Endothelial cell of umbilical vein (primary cell): Measurements from ENCODE around the gene KAT2A. TPM values are rescaled to one million over a fixed set of nuclear protein-coding genes. Genes with fewer than 3 reads are reported as not detected.

Source experiments
- BruUV-seq: library from RNA; stranded (reverse); fragments of 400-500 nt; replicated peaks from 2 replicates; lab custom pipeline; 2021; lab: Mats Ljungman, UMichigan
- CTCF ChIA-PET: fragments of 300-600, 350-600 bp; sonication (Branson Sonifier 250); formaldehyde crosslinking; loops from one replicate; lab custom pipeline; 2021; ENCODE audit warnings: antibody characterized with exemption, inconsistent platforms; lab: Charles Lee
- POLR2A ChIA-PET: fragments of 300-600, 350-600 bp; sonication (Branson Sonifier 250); formaldehyde crosslinking; loops from one replicate; lab custom pipeline; 2021; ENCODE audit warnings: antibody characterized with exemption, inconsistent platforms; lab: Charles Lee
- DNase-seq: peaks from one replicate; pipeline ENCODE4 v3.0.0-alpha.2; 2011; ENCODE audit warnings: low read depth, low spot score
- FAIRE-seq: peaks from 2 replicates; lab custom pipeline; 2011; peaks lifted over from hg19 to GRCh38; lab: Jason Lieb, UNC
- H2AFZ ChIP-seq: 2 replicates; pipeline ENCODE4 v1.6.0; 2012; ENCODE audit warnings: low read depth, low read length, control low read depth, inconsistent platforms
- H3K27ac ChIP-seq: 2 replicates; pipeline ENCODE4 v1.5.1; 2011; ENCODE audit warnings: low read depth, mild to moderate bottlenecking, control low read depth, low read length, moderate library complexity; ENCODE audit not compliant: insufficient read depth
- H3K27me3 ChIP-seq, 2 experiments: 2 replicates each; pipeline versions ENCODE4 v1.6.0 to v1.6.1; 2011; ENCODE audit warnings: low read length in 2 of 2, mixed read lengths in 1 of 2; ENCODE audit not compliant: control insufficient read depth in 2 of 2, insufficient read depth in 2 of 2
- H3K36me3 ChIP-seq, 2 experiments: 2 replicates in 1 of 2; 3 replicates in 1 of 2; pipeline ENCODE4 v1.5.1; 2011; ENCODE audit warnings: low read length in 2 of 2, mild to moderate bottlenecking in 1 of 2, moderate library complexity in 1 of 2; ENCODE audit not compliant: control insufficient read depth in 2 of 2, insufficient read depth in 2 of 2; ENCODE audit errors: extremely low read depth in 1 of 2
- H3K4me1 ChIP-seq: 3 replicates; pipeline ENCODE4 v1.5.1; 2011; ENCODE audit warnings: mild to moderate bottlenecking, low read length; ENCODE audit not compliant: control insufficient read depth, insufficient read depth; ENCODE audit errors: extremely low read depth
- H3K4me2 ChIP-seq: 2 replicates; pipeline ENCODE4 v1.6.1; 2011; ENCODE audit warnings: low read length, control low read depth, mixed read lengths; ENCODE audit not compliant: insufficient read depth
- H3K4me3 ChIP-seq, 3 experiments: fragments of 200-600 bp in 1 of 3; sonication (generic), shearing (Covaris generic) in 1 of 3; replicated peaks in 1 of 3; 2 replicates each; pipeline ENCODE4 v1.5.1; 2011 to 2016; ENCODE audit warnings: control low read depth in 3 of 3, low read length in 3 of 3, mild to moderate bottlenecking in 2 of 3, inconsistent platforms in 1 of 3, low read depth in 1 of 3, moderate library complexity in 1 of 3; ENCODE audit not compliant: insufficient read depth in 1 of 3
- H3K79me2 ChIP-seq: 2 replicates; pipeline ENCODE4 v1.6.0; 2012; ENCODE audit warnings: low read length, inconsistent platforms; ENCODE audit not compliant: control insufficient read depth, insufficient read depth
- H3K9ac ChIP-seq: replicated peaks from 2 replicates; pipeline ENCODE3; 2011; ENCODE audit warnings: low read length, control low read depth; ENCODE audit not compliant: insufficient read depth; ENCODE audit errors: extremely low read depth
- H3K9me1 ChIP-seq: replicated peaks from 3 replicates; pipeline ENCODE4 v1.6.0; 2011; ENCODE audit warnings: mild to moderate bottlenecking, low read length; ENCODE audit not compliant: control insufficient read depth, insufficient read depth; ENCODE audit errors: extremely low read depth
- H3K9me3 ChIP-seq: replicated peaks from 2 replicates; pipeline ENCODE4 v1.5.1; 2012; ENCODE audit warnings: low read length, inconsistent platforms; ENCODE audit not compliant: control insufficient read depth, insufficient read depth
- H4K20me1 ChIP-seq: replicated peaks from 2 replicates; pipeline ENCODE3; 2011; ENCODE audit warnings: mild to moderate bottlenecking, low read length; ENCODE audit not compliant: control insufficient read depth, insufficient read depth; ENCODE audit errors: extremely low read depth
- CTCF ChIP-seq, 2 donors: IDR thresholded peaks; 1 replicate in 1 of 2; 2 replicates in 1 of 2; pipeline ENCODE4 v1.5.1; 2011; ENCODE audit warnings: low read length in 2 of 2, mild to moderate bottlenecking in 2 of 2, moderate library complexity in 2 of 2, control low read depth in 1 of 2, inconsistent platforms in 1 of 2, low read depth in 1 of 2; ENCODE audit not compliant: insufficient read depth in 1 of 2; ENCODE audit errors: extremely low read depth in 1 of 2
- EZH2 ChIP-seq: IDR thresholded peaks from 2 replicates; pipeline ENCODE4 v1.6.1; 2012; ENCODE audit warnings: borderline replicate concordance, low read depth, mild to moderate bottlenecking, moderate library complexity, low read length, inconsistent platforms; ENCODE audit not compliant: severe bottlenecking
- FOS ChIP-seq: IDR thresholded peaks from 2 replicates; pipeline ENCODE4 v1.6.1; 2011; ENCODE audit warnings: mild to moderate bottlenecking, low read length, moderate library complexity, borderline replicate concordance; ENCODE audit not compliant: insufficient read depth
- GATA2 ChIP-seq: IDR thresholded peaks from 2 replicates; pipeline ENCODE4 v1.7.0; 2011; ENCODE audit warnings: low read depth, mild to moderate bottlenecking, moderate library complexity, mixed read lengths, low read length; ENCODE audit not compliant: insufficient read length, insufficient read depth
- JUN ChIP-seq: IDR thresholded peaks from 2 replicates; pipeline ENCODE4 v1.6.1; 2011; ENCODE audit warnings: borderline replicate concordance, low read depth; ENCODE audit not compliant: insufficient read length, insufficient read depth
- MAX ChIP-seq: IDR thresholded peaks from 2 replicates; pipeline ENCODE4 v1.6.1; 2011; ENCODE audit not compliant: insufficient read depth, insufficient read length
- MYC ChIP-seq: IDR thresholded peaks from one replicate; pipeline ENCODE4 v1.6.1; 2011; ENCODE audit warnings: mild to moderate bottlenecking, low read depth, low read length
- POLR2A ChIP-seq: IDR thresholded peaks from 2 replicates; pipeline ENCODE4 v1.6.1; 2012; ENCODE audit warnings: low read depth, mild to moderate bottlenecking, control low read depth, low read length
- POLR2AphosphoS5 ChIP-seq: IDR thresholded peaks from 2 replicates; pipeline ENCODE4 v1.6.1; 2012; ENCODE audit warnings: low read depth, mild to moderate bottlenecking, control low read depth, low read length, moderate library complexity; ENCODE audit not compliant: insufficient read depth
- dilution Hi-C: fragments of 300-500 bp; cut with MboI; formaldehyde crosslinking; loops from one replicate; pipeline ENCODE4 v1.15.0; 2019; ENCODE audit warnings: low sequenced_read_pairs; ENCODE audit not compliant: extremely low pct_ligation_motif_present
- intact Hi-C: fragments of 100-400 bp; cut with micrococcal nuclease; formaldehyde crosslinking; loops from one replicate; pipeline ENCODE4 v1.10.0; 2022
- polyA plus RNA-seq, 4 experiments: library from polyadenylated mRNA; depleted of rRNA in 3 of 4; stranded (reverse) in 3 of 4; unstranded in 1 of 4; fragments of >200 nt; gene quantifications; 2 replicates each; pipeline versions ENCODE4 v1.2.1 to v1.2.3, GENCODE V29; 2011 to 2012; ENCODE audit warnings: missing spikeins in 1 of 4
- total RNA-seq: library from RNA; stranded (reverse); gene quantifications from 2 replicates; pipeline ENCODE4 v1.2.3, GENCODE V29; 2021

KAT2A gene
- total and polyA plus RNA-seq, 2 donors (not counting 3 experiments of a cell fraction or from before 2014, with no cell fraction given) = 32.9 to 33.4 TPM

DNA sequence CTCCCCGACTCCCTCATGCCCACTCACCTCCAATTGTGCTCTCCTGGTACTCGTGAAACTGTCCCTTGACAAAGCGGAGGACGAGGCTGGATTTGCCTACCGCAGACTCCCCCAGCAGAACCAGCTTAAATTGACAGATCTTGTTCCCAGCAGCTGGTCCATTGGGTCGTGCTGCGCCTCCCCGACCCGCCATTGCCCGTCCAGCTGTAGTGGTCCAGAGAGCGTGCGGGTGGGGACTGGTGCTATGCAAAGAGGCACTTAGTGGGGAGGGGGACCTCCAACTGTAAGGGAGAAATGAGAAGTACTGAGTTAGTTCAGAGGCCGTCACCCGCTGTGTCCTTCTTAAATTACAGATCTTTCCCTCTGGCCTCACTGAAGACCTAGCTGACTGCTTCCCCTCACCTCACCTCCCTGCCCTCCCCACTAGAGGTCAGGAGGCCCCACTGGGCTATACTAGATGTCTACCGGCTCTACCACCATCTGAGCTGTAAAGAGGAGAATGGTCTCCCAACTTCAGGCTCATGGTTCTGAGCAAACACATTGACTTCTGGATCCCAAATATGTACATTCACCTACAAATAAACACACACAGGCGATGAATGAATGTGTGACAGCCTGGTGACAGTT is 9.3 kb upstream of the KAT2A start:
- H3K4me3 ChIP-seq = no peak overlapping the region
- no peaks in the 10 kb centered on the region for H3K9me3 ChIP-seq
- no peak overlapping the region for H3K9ac ChIP-seq
- CTCF ChIA-PET = interaction anchor here (1.2 to 1.5 kb wide), 2 partner anchors 32 to 50 kb away, joined by 4 to 5 read pairs; partner anchors contain the start of gene KCNH4
- BruUV-seq = no TSS peak
- dilution Hi-C loops = no loop called here
- H3K27me3 ChIP-seq = no peaks in the 10 kb centered on the region
- peaks cover 64% of the 10 kb centered on the region for H3K4me1 ChIP-seq
- FAIRE-seq (peak; percentile 21), DNase-seq (no peak)
- no peaks in the 10 kb centered on the region for H4K20me1 ChIP-seq
- no peaks in the 10 kb centered on the region for H3K9me1 ChIP-seq
- H2AFZ ChIP-seq = no peak overlapping the region
- H3K36me3 ChIP-seq = peaks cover 24 to 37% of the 10 kb centered on the region in 2 experiments
- no peak overlapping the region for H3K4me2 ChIP-seq
- H3K79me2 ChIP-seq = peaks cover 58% of the 10 kb centered on the region
- no peak for TF ChIP-seq GATA2
- no peak for TF ChIP-seq FOS
- TF ChIP-seq POLR2A = no peak
- TF ChIP-seq MYC = no peak
- TF ChIP-seq EZH2 = no peak
- TF ChIP-seq CTCF (IDR thresholded peaks at IDR 0.05; ENCODE audit: extremely low read depth in 1 of 2, insufficient read depth in 1 of 2, low read depth in 1 of 2, low read length in 2 of 2) = no peak
- no peak for TF ChIP-seq JUN
- no peak for TF ChIP-seq POLR2AphosphoS5
- no peak for TF ChIP-seq MAX
- intact Hi-C loops = loop anchor here (10.0 kb wide), 2 partner anchors 144 to 394 kb away; partner anchors contain the start of gene STAT5B
- no peak overlapping the region for H3K27ac ChIP-seq
- POLR2A ChIA-PET = no interaction called here
